Fibroblast of villous mesenchyme (primary cell): ENCODE results near the gene RASL11B. TPM values are rescaled to one million over a fixed set of nuclear protein-coding genes. Genes with fewer than 3 reads are reported as not detected.
A peak's percentile ranks its signal among the peaks of the same experiment; 100 is the strongest.

ENCODE experiments used
- DNase-seq: peaks from one replicate; pipeline ENCODE4 v3.0.0-alpha.2; 2010; ENCODE audit warnings: low read depth
- H3K4me3 ChIP-seq: 2 replicates; pipeline ENCODE4 v1.5.1; 2011; ENCODE audit warnings: low read depth, mild to moderate bottlenecking, low read length
- total RNA-seq: library from RNA; depleted of rRNA; stranded (reverse); fragments of >200 nt; gene quantifications from 2 replicates; pipeline ENCODE4 v1.2.3, GENCODE V29; 2012
- TF ChIP-seq, protein P1 (sequence below): IDR thresholded peaks from 2 replicates; pipeline ENCODE4 v1.5.1; 2012; ENCODE audit warnings: low read depth, mild to moderate bottlenecking, low read length; ENCODE audit not compliant: insufficient read depth

The RASL11B gene
- total RNA-seq, 1 donor: 0.43 TPM

DNA sequence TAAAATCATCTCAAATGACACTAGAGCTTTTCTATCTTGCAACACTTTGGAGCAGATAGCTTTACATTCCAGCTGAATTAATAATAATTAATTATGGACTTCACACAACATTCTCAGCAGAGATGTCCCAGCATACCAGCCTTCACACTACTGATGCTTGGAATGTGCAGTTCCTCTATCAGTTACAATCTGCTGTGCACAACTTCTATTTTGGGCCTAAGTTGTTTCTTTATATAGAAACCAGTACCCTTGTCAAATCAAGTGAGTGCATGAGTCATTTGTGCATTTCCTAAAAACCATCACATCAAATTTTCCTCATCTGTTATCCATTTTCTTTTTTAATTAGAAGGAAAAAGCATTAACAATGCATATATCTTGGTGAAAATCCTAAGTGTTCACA, 8.8 kb upstream of the RASL11B start:
- no peak overlapping the region for H3K4me3 ChIP-seq
- peak; percentile 68 for DNase-seq
- TF ChIP-seq, protein P1, sequence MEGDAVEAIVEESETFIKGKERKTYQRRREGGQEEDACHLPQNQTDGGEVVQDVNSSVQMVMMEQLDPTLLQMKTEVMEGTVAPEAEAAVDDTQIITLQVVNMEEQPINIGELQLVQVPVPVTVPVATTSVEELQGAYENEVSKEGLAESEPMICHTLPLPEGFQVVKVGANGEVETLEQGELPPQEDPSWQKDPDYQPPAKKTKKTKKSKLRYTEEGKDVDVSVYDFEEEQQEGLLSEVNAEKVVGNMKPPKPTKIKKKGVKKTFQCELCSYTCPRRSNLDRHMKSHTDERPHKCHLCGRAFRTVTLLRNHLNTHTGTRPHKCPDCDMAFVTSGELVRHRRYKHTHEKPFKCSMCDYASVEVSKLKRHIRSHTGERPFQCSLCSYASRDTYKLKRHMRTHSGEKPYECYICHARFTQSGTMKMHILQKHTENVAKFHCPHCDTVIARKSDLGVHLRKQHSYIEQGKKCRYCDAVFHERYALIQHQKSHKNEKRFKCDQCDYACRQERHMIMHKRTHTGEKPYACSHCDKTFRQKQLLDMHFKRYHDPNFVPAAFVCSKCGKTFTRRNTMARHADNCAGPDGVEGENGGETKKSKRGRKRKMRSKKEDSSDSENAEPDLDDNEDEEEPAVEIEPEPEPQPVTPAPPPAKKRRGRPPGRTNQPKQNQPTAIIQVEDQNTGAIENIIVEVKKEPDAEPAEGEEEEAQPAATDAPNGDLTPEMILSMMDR: no peak

DNA sequence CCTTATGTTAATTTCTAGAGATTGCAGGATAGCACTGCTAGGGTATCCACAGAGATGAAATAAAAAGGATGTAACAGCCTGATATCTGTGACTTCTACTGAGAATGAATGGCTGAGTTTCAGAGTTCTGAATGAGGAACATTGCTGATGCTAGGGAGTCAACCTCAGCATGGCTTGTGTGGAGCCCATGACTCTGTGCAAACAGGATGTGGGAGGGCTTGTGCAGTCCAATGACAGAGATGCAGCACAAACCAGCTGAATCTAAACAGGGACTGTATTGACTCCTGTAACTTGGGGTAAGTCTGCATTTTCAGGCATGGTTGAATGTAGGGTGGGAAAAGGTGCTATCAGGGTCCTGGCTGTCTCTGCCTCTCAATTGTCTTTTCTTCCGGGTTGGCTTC, 5.3 kb upstream of the RASL11B start:
- no peak for DNase-seq
- TF ChIP-seq, protein P1: no peak
- H3K4me3 ChIP-seq: no peak overlapping the region

DNA sequence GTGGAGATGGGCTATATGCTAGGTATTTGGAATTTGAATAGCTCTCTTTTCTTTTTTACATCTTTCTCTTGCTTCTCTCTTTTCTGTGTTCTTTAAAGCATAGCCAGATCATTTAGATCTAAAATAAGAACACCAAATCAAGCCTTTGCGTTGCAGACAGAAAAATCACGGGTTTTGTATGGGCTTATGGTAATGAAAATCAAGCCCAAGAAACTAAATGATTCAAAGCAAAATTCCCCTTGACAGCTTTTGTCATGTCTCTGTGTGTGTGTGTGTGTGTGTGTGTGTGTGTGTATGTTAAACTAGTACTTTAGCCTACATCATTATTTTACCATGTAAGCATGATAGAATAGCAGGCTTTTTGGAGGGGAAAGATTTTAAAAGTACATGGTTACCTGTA, 1.8 kb upstream of the RASL11B start:
- DNase-seq: no peak
- TF ChIP-seq, protein P1: no peak
- H3K4me3 ChIP-seq: no peak overlapping the region

DNA sequence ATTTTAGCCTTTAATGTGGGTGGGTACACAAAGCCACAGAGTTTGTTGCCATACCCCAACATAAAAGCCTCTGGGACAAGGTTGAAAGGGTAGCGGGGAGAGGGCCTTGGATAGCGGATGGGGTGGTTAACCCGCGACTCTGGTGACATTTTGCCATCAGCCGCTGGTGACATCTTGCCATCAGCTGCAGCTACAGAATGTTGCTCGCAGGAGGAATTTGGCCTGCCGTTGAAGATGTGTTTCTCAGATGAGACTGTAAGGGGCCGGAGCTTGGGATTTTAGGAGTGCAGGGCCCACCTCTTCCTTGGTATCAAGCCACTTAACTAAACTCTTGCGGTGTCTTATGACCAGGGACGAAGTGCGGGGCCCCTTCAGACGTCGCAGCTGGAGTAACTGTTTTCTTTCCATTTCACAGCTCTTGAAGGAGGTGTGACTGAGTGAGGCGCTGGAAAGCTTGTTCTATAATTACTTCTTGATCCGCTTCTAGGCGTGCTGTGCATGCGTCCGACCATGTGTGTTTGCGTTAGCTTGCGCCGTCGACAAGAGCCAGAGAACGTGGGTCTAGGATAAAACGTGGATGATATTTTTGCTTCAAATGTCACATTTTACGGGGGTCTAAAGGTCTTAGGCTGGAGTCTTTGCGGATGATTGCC, 820 bp upstream of the RASL11B start:
- TF ChIP-seq, protein P1: no peak
- DNase-seq: no peak
- H3K4me3 ChIP-seq: peak overlapping the region; percentile 67

DNA sequence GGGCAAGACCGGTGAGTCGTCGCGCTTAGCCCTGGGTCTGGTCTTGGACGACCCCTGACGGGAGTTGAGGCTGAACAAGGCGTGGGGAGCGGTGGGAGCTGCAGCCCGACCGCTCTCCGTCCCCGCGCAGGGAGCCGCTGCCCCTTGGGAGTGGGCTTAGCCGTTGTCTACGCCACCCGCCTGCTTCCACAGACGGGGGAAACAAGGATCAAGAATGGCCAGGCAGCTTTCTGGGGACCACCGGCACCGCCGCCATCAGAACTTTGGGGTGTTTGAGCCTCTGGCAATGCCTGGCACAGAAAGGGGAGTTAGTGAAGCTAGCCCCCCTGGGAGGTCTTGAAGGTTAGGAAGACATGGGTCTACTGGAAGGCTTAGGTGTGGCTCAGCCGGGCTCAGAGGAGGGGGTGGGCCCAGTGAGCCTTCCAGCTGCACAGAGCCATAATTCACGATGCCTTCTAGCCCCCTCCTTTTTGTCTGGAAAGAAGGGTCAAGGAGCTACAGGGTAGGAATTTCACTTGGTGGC, 583 bp downstream of the RASL11B start:
- TF ChIP-seq, protein P1: no peak
- peak overlapping the region; percentile 67 for H3K4me3 ChIP-seq
- no peak for DNase-seq

DNA sequence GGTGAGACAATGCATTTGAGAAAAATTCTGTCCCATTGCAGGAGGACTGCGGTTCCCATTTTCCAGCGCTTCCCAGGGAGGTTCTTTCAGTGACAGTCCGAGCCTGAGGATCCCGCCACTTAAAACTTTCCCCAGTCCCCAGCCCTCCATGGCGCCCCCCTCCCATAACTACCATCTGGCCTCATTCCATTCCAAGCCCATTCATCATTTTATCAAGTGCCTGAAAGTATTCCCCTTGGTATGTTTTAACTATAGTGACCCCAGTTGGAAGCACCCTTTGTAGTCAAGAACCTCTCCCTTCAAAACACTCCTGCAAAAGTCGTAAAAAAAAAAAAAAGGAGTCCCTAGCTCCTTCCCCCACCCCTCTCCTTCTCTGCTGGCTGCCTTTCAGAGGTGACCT, 1.2 kb downstream of the RASL11B start:
- DNase-seq: no peak
- TF ChIP-seq, protein P1: no peak
- peak overlapping the region; percentile 67 for H3K4me3 ChIP-seq

DNA sequence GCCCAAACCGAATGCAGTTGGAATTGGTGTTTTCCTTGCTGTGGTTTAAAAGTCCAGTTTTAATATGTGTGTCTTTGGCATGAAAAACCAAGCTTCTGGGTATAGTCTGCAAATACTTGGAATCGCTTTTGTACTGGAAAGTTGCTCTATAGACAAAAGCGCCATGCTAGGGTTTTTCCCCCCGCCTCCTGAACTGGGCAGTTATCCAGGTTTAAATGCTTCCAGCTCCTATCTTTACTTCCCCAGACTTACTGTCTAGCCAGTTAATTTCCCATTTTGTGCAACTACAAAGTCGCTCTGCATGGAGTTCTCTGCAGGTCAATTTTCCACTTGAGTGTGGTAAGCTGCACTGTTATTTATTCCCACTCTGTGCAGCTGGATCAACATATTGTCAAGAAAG, 2.7 kb downstream of the RASL11B start:
- TF ChIP-seq, protein P1: no peak
- peak; percentile 42 for DNase-seq
- H3K4me3 ChIP-seq: no peak overlapping the region
